GM18502 (cell line): Measurements from ENCODE around the gene GSG1L2.

Experiments used
- ATAC-seq: cut with Tn5 transposase; IDR thresholded peaks from one replicate; pipeline ENCODE4 v1.9.1; 2021; ENCODE audit warnings: mild to moderate bottlenecking; ENCODE audit not compliant: unreplicated experiment, poor library complexity

GSG1L2 gene

GRCh38 chr17:9828296-9829295 is 6.7 kb upstream of the GSG1L2 start:
- no peak for ATAC-seq

GRCh38 chr17:9825641-9826150 is 3.8 kb upstream of the GSG1L2 start, which contains the start of gene GLP2R:
TSS of gene GLP2R (plus strand) at chr17:9825924. CDS start at chr17:9826064, 140 bp downstream.
- ATAC-seq: no peak

GRCh38 chr17:9824797-9825338 is 3.0 kb upstream of the GSG1L2 start:
- no peak for ATAC-seq

GRCh38 chr17:9824094-9824493 is 2.2 kb upstream of the GSG1L2 start:
- ATAC-seq: no peak

GRCh38 chr17:9820448-9820847 is 1.4 kb downstream of the GSG1L2 start:
- no peak for ATAC-seq

GRCh38 chr17:9818760-9819159 is 3.1 kb downstream of the GSG1L2 start:
- no peak for ATAC-seq

- no peak for ATAC-seq
Observed at GRCh38 chr17:9817086-9817485, 4.8 kb downstream of the GSG1L2 start.

GRCh38 chr17:9816472-9816871 is 5.4 kb downstream of the GSG1L2 start:
- ATAC-seq: no peak

GRCh38 chr17:9814337-9814945 is 7.4 kb downstream of the GSG1L2 start:
- no peak for ATAC-seq

GRCh38 chr17:9813166-9813565 is 8.7 kb downstream of the GSG1L2 start:
- ATAC-seq: no peak

GRCh38 chr17:9811537-9811936 is 10.3 kb downstream of the GSG1L2 start:
- no peak for ATAC-seq

- no peak for ATAC-seq
Observed at GRCh38 chr17:9811086-9811485, 10.8 kb downstream of the GSG1L2 start.

GRCh38 chr17:9810100-9810949 is 11.6 kb downstream of the GSG1L2 start:
- no peak for ATAC-seq

- no peak for ATAC-seq
Observed at GRCh38 chr17:9809409-9809808, 12.5 kb downstream of the GSG1L2 start.

- no peak for ATAC-seq
Observed at GRCh38 chr17:9806699-9807098, 15.2 kb downstream of the GSG1L2 start.

GRCh38 chr17:9805769-9806168 is 16.1 kb downstream of the GSG1L2 start:
- ATAC-seq: no peak

- no peak for ATAC-seq
Observed at GRCh38 chr17:9802697-9803096, 19.2 kb downstream of the GSG1L2 start.

GRCh38 chr17:9802294-9802693 is 19.6 kb downstream of the GSG1L2 start:
- ATAC-seq: no peak

GRCh38 chr17:9801505-9801904 is 20.4 kb downstream of the GSG1L2 start:
- no peak for ATAC-seq

- ATAC-seq: no peak
Observed at GRCh38 chr17:9798724-9799123, 23.2 kb downstream of the GSG1L2 start.
